ENCODE results near the gene SAP30BP.
A peak's percentile ranks its signal among the peaks of the same experiment; 100 is the strongest.
"Not testable (repeated sequence)": the region's sequence is repeated elsewhere in the genome, so short reads cannot be mapped to it uniquely, and the experiment has no call there.

Gene SAP30BP

DNA sequence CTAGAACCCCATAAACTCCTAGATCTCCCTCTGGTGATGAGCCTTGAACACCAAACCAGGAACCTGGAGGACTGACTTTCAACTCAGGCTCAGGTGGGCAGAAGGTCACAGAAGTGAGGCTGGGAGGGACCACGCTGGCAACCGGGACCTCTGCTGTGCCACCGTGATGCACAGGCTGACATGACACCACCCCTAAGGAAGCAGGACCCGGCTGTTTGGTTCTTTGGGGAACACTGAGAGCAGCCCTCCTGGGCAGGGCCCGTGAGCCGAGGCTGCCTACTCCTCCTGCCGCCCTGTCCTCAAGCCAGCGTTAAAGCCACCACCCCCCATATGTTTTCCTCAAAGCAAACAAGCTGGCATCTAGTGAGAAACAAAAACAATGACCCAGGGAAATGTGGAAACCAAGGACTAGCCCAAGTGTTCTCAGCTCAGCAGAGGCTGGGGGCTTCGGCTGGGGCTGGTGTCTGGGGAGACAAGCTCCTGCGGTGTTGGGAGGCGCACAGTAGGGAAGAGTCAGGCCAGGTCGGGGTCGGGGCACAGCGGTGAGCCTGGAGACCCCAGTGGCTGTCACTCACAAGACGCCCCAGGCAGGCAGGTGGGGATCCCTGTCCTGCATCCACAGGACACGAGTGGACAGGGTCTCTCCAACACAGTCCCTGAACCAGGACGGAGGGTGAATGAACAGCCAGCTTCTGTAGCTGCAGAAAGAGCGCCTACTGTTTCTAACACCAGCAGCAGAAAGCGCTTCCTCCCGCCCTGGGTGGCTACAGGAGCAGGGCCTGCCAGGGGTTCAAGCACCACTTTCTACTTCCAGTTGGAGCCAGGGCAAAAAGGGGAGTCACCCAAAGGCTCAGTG is 32.2 kb upstream of the SAP30BP start:
- no peak for DNase-seq

DNA sequence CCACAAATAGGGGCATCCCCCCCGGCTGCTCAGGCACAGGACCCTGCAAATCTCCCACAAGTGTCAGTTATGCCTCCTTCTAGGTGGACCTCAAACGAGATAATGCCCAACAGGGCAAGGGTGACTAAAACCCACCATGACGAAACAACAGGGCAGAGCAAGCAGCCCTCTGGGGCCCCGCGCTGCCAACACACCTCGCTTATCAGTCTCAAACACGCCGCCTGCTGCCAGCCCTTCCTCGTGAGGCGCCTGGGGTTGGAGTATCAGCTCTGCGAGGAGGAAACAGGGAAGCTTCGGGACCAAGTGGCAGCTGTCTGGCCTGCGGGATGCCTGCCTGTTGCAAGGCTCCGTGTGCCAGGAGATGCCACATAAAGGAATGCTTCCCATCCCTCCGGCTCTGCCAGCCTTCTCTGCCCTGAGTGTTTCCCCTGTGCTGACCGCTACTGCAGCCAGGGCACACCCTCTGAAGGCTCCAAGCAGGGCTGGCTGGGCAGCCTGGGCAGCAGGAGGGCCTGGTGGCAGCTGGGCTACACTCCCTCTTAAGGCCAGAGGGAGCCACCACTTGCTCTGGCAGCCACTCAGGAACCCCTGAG is 31.4 kb upstream of the SAP30BP start:
- no peak for DNase-seq

DNA sequence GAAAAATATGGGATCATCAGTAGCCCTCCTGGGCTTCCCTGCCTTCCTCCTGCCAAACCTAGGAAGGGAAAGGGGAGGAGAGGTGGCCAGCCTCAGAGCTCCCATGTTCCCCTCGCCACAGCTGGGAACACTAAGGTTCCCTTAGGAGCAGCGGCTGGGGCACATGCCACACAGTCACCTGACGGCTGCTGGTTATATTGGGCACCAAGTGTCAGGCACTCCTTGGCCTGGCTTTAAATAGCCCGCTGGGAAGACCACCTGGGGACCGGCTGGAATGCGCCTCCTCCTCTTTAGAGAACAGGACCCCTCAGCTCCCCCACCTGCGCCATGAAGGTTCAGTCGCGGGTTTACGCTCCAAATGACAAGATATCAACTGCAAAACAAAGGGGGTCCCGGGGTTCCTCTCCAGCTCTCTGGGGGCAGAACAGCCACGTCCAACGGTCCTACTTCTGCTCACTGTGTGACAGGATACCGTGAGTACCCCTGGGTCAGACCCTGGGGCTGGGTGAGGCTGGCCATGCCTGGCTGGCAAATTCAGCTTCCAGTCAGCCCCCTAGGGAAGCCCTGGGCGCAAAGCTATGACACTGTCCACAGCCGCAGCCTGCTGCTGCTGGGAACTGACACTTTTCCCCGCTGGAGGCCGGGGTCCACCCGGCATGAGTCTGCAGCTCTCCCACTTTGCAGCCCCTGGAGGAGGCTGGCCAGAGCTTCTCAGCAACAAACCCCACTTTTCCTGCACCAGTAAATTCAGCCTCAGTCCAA is 30.6 kb upstream of the SAP30BP start:
- DNase-seq = no peak

DNA sequence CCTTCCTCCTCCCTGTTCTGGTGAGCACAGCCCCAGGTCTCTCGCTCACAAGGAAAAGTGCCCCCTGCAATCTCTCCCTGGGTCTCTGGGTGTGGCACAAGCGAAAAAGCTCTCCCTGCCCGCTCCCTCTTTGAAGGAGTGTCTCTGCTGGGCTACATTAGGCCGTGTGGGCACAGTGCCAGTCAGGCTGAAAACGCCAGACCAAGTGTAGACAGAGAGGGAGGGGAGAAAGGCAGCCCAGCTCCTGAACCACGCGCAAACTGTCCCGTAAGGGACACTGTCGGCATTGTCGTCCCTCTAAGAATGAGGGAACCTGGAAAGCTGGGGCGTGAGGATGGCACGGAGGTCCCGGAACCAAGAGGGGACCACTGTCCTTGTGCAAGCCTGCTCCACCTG is 30.0 kb upstream of the SAP30BP start:
- no peak for DNase-seq

DNA sequence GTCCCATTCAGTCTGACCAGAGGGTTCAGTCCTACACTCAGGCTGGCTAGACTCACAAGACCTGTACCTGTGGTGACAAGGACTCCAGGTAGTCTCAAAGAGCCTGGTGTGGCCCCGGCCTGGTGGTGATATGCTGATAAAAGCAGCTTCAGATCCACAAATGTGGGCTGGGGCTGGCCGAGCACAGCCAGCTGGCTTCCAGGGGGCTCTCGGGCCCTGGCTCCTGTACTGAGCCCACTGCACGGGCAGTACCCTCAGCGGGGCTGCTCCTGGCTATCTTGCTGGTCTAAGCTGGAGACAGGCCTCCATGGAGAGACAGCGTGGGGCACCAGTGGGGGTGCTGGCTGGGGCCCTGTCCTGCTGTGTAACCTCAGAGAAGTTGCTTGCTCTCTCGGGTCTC is 29.6 kb upstream of the SAP30BP start:
- DNase-seq = no peak

DNA sequence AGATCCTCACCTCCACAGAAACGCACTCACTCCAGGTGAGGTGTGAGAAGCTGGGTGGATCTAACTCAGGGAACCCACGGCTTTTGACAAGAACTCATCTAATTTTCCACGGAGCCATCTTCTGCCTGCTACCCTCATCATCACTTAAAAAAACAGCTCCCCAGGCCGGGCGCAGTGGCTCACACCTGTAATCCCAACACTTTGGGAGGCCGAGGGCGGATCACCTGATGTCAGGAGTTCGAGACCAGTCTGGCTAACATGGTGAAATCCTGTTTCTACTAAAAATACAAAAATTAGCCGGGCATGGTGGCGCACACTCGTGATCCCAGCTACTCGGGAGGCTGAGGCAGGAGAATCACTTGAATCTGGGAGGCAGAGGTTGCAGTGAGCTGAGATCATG is 29.1 kb upstream of the SAP30BP start:
- not testable (repeated sequence) for DNase-seq

DNA sequence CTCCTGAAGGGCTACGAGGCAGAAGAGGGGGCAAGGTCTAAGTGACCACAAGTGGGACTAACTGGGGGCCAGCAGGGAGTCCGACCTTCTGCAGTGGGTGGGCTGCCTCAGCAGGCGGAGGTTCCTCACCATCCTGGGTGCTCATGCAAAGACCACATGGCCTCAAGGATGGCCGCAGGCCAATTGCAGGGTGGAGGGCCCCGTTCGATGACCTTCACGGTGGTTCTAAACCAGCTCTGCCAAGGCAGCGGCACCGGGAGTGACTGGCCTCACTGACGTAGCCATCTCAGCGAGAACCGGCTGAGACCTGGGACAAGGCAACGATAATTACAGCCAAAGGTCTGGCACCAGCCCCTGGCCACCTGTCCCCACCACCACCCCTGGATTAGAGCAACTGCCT is 28.2 kb upstream of the SAP30BP start:
- DNase-seq = no peak

DNA sequence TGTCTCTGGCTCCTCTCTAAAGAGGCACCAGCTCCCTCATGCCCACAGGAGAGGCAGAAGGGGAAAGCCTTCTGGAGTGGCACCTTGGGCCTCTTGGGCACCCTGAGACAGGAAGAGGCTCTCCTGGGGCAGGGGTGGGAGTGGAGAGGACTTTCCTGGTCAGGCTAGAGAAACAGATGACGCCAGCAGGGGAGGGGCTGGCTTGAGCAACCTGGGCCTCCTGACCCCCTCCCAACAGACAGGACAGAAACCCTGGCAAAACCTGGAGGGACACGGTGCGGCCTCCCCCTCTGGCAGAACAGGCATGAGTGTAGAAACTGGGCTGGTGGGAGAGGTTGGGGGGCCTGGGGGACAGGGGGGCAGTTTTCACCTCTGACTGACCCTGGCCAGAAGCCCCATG is 27.8 kb upstream of the SAP30BP start:
- no peak for DNase-seq

DNA sequence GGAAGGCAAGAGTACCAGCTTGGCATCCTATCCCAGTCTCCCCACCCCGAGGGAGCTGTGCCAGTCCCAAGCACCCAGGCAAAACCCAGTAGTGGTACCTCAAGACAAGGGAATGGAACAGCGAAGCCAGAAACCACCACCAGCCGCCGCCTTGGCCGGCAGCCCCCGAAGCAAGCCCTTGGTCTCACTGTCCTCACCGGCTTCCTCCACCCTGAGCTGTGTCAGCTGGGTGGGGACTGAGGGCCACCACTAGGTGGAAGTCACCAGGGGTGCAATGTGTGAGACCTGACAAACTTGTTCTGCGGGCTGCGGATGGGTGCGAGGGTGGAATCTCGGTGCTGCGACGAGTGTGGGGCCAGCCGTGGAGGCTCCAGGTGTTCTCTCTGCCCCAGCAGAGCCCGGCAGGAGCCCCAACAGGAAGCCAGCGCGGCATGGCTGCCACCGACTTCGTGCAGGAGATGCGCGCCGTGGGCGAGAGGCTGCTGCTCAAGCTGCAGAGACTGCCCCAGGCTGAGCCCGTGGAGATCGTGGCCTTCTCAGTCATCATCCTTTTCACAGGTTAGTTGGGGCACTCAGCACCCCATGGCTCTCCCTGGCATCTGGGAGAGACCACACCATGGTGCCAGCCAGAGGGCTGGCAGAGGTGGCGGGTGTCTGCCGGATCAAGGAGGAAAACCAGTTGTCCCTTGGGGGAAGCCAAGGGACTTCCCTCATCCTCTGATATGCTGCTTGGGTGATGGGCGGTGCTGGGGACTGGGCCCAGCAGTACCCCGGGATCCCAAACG is 27.2 kb upstream of the SAP30BP start:
- no peak for DNase-seq

DNA sequence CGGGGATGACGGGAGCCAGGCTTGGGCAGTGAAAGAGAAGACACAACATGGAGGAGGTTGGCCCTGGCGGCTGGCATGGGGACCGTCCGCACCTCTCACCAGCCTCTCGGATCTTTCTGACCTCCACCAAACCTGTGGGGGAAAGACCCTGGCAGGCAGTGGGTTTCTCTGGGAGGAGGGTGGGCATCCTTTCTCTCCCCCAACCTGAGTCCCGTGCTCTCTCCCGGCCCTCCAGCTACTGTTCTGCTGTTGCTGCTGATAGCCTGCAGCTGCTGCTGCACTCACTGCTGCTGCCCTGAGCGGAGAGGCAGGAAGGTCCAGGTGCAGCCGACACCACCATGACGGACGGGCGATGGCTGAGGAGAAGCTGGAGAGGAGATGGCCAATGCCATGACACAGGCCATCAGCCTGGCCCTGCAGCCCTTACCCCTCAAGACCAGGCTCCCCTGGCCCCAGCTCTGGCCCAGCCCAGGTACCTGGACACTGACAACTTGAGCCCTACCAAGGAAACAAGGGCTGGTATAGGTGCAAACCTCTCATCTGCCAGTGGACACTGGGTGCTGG is 26.5 kb upstream of the SAP30BP start:
- no peak for DNase-seq

DNA sequence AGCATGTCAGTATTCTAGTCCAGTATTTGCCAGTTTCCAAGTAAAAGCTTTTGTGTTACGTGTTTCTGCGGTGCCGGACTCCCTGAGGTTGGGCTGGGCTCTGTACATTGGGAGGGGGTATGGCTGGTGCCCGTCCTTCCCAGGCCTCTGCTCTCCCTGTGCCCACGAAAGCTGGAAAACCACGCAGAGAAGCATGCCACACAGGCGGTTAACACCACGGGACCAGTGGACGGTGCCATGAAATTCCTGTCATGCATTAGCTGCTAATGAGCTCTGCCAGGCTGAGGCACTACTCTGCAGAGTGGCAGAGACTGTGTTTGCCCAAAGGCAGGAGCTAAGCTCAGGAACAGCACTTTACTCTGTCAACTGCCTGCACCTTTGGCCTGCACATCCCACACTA is 25.8 kb upstream of the SAP30BP start:
- DNase-seq = no peak

DNA sequence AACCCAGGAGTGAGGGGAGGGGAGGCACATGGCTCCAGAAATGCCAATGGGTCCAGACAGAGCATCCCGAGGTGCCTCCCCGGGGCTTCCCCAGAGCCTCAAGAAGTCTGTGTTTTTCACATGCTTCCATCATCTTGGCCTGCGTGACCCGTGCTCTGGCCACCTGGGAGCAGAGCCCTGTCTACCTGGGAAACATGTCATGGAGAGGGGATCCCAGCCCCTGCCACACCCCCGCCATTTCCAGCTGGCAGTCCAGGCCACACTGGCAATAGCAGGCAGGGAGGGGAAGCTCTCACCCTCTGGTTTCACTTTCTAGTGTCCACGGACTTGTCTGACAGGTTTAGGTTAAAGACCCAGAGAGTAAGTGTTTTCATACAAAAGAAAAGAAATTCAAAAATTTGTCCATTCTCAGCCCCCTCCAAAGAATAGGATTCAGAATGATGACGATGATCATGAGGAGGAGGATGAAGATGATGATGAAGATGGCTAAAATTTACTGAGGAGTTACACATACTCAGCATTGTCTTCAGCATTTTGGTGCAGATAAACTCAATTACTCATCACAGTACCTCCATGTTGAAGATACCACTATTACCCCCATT is 24.9 kb upstream of the SAP30BP start:
- DNase-seq = no peak

DNA sequence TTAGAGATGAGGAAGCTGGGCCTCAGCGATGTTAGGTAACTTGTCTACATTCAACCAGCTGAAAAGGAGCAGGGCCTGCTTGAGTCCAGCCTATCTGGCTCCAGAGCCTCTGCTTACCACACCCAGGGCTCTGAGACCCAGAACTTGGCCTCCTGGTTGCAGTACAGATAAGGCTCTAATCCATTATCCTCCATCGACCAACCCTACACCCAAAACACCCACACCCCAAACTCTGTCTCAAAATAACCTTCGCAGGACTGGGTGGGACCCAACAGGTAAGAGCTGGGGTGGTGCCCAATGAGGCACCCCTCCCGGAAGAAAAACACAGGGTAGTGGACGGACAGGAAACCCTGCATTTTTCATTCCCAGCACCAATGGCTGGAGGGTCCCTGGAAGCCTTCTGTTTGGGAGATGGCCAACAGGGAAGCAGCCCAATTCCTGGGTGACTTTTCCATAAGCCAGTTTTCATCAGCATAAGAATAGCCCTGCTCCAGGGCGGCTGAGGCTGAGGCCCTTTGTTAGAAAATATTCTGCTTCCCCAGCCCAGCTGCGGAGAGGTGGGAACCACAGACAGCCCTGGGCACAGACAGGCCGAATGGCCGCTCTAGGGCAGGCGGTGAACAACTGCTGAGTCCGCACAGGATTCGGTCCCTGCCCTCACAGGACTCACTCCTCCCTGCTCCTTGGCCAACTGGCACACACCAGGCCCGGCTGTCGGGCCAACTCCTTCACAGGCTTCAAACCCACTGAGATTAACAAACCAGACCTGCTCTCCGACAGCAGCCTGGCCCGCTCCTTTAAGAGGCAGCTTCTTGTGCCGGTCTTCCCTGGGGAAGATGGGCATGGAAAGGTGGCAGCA is 24.1 kb upstream of the SAP30BP start:
- DNase-seq = no peak

DNA sequence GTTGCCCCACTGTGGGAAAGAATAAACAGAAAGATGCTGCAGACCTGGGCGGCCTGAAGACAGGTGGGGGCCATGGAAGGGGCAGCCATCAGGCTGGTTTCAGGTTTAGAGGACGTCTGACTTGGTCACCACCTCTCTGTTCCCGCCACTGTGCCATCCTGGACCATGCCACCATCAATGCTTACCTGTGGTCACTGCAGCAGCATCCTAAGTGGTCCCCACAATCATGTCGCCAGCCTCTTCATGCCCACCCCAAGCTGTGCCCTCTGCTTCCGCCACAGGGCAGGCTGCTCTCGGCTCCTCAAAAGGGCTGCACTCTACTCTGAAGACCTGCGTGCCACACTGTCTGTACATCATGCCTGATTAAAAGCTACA is 23.5 kb upstream of the SAP30BP start:
- DNase-seq = no peak

DNA sequence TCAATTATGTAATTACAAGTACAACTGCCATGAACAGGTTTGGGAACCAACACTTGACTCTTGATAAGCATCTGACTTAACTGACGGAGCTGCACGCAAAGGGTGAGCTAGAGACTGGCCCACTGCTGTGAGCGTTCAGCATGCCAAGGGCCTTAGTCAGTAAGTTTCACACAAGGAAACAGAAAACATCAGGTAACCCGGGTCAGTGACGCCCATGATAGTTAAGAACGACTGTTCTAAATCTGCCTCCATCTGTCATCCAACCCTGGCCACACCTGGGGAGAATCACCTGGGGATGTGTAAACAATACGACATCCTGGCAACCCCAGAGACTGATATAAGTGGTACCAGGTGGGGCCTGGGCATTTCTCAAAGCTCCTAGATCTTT is 21.6 kb upstream of the SAP30BP start:
- no peak for DNase-seq

DNA sequence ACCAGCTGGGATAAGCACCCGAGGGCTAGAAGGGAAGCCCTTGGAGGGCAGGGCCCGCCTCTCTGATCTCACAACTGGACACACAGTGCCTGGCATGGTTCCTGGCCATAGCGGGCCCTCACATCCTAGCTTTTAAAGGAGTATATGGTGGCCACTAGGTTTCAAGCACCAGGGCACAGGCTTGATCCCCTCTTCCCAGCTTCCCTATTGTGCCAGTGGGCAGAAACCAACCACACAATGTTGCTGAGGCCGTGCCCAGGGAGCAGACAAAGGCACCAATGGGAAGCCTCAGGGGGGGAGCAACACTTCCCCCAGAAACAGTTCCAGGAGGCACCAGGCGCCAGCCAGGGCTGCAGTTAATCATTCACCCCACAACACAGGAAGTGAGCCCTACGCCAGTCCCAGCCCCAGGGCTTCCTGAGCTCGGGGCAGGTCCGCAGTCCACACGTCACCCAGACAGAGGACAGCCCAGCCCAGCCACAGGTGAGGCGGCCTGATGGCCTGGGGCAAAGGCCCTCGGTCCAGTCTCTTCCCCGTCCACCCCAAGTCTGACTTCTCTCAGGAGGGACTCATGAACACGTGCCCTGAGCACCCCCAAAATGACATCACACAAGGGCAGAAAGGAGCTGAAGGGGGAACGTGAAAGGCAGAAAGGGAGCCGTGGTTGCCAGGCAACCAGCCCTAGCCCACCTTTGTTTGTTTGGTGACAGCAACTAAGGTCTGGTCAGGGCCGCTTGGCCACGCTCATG is 21.1 kb upstream of the SAP30BP start:
- peak; percentile 24 for DNase-seq

DNA sequence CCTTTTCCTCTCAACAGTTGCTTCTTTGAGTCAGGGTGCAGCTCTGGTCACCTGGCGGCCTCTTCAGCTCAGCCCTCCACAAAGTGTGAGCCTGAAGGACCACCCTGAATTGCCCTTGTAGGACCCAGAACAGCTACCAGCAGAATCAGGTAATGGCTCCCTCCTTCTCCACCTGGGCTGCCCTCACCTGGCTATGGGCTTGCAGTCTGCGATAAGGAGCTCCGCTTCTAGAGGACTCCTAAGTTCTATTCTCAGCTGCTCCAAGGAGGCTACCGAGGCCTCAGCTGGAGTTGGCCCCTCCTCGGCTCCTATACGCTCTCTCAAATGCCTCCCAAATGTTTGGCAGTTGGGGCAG is 20.5 kb upstream of the SAP30BP start:
- no peak for DNase-seq

DNA sequence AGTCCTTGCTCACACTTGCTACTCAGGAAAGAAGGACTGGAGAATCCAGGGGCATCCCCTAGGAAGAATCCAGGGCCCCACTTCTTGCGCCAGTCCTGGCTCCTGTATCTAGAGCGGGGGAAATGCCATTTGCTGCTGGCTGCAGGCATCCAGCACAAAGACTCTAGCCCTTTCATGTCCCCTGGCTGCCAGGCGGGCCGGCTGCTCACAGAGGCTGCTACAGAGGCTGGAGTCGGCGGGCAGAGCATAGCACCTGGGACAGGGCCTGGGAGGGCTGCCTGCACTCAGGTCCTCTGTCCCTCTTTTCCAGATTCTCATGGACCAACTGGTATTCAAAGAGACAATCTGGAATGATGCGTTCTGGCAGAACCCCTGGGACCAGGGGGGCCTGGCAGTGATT is 20.1 kb upstream of the SAP30BP start:
- no peak for DNase-seq

DNA sequence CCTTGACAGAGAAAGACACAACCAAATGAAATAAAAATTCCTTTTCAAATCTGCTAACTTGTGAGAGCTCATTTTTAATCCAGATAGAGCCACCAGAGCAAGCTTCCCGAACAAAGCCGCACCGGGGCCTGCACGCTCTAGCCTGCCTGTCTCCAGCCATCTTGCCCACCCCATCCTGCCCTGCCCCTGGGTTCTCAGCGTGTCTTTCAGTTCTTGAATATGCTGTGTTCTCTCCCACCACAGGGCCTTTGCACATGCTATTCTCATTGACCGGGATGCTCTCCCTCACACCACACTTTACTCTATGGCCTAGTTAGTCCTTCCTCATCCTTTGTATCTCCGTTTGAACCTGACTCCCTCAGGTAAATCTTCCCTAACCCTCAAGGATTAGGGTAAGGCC is 19.2 kb upstream of the SAP30BP start:
- DNase-seq = no peak

DNA sequence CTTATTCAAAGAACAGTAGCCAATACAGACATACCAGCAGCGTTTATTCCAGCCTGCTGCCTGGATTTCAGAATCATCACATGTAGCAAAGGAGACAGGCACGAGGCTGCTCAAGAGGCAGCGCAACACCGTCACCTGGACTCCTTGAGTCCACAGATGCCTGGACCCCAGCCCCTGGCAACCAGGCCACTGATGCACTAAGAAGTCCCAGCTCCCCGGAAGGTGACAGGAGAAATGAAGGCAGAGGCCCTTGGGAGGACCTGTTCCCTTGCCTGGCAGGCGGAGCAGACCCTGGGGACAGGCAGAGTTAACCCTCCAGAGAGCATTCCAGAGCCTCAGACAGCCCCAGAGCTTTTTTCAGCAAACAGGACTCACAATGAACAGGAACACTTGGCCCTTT is 17.5 kb upstream of the SAP30BP start:
- DNase-seq = no peak

DNA sequence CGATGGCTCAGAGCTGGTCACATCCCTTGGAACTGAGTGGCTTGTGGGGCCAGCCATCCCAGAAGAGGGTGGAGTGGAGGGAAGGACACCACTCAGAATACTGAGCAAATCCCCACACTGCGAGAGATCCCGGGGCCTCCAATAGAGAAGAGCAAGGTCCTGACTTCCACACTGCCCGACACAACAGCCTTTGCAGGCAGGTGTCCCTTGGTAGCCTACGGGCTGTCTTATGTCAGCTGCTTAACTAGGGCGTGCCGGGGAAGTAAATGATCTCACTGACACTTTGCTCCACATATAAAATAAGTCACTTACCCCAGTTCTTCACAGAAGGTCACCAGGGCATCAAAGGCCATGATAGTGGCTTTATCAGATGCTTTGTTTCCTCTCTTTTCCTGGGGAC is 16.3 kb upstream of the SAP30BP start:
- DNase-seq = no peak

Measured in CD4-positive, alpha-beta T cell treated with Interleukin-17A for 1 hour (primary cell).